ENCODE measurements around the gene DOP1A. TPM values are rescaled to one million over a fixed set of nuclear protein-coding genes. Genes with fewer than 3 reads are reported as not detected.

Gene DOP1A
- total and polyA plus RNA-seq, 2 of the 4 experiments (the other 2 are of a cell fraction) = 6.0 to 32.4 TPM

GRCh38 chr6:83160167-83160566 lies 92.7 kb downstream of the DOP1A start:
- H3K9me3 ChIP-seq (ENCODE audit: control insufficient read depth, insufficient read depth, low read length) = no peaks in the 10 kb centered on the region
- no peak overlapping the region for H3K18ac ChIP-seq (ENCODE audit: low read depth, low read length)
- H3K4me1 ChIP-seq (ENCODE audit: control insufficient read depth, insufficient read depth, low read length) = no peaks in the 10 kb centered on the region
- H3K9ac ChIP-seq (ENCODE audit: low read depth, low read length) = no peak overlapping the region
- H3K79me1 ChIP-seq (ENCODE audit: low read depth in 1 of 2, low read length in 2 of 2) = no peaks in the 10 kb centered on the region
- no peak overlapping the region for H3K14ac ChIP-seq (replicated peaks; ENCODE audit: low read depth, low read length)
- no peak overlapping the region for H2AK5ac ChIP-seq (ENCODE audit: low read depth, low read length)
- POLR2A ChIA-PET (ENCODE audit: unreplicated experiment) = no interaction called here
- H3K27ac ChIP-seq (ENCODE audit: insufficient read depth, low read length) = no peak overlapping the region
- no peak overlapping the region for H4K8ac ChIP-seq (ENCODE audit: low read depth in 2 of 2, low read length in 2 of 2)
- no peak overlapping the region for H2BK15ac ChIP-seq (ENCODE audit: low read depth, low read length)
- DNase-seq (no peak), ATAC-seq (ENCODE audit: low read depth) (no peak)
- no peak overlapping the region for H4K91ac ChIP-seq (ENCODE audit: insufficient read depth, low read depth, low read length)
- no peak overlapping the region for H3K56ac ChIP-seq (ENCODE audit: extremely low read depth, insufficient read depth, low read length)
- H2BK120ac ChIP-seq (ENCODE audit: low read depth, low read length) = no peak overlapping the region
- no peaks in the 10 kb centered on the region for H4K20me1 ChIP-seq (ENCODE audit: insufficient read depth, low read length)
- peaks cover 13% of the 10 kb centered on the region for H3K36me3 ChIP-seq (ENCODE audit: control insufficient read depth, insufficient read depth, low read length)
- no TSS peak for BruUV-seq (replicated peaks)
- WGBS, 2 experiments (ENCODE audit: extremely low coverage in 2 of 2, insufficient read length in 1 of 2) = 83% methylated on average over 1 of the region's 1 CpG; no CpG with 5 or more reads in 1 of the 2 experiments
- no peaks in the 10 kb centered on the region for H3K27me3 ChIP-seq (ENCODE audit: control insufficient read depth, insufficient read depth, low read length)
- no peak overlapping the region for H3K4ac ChIP-seq (ENCODE audit: low read depth, low read length)
- H4K5ac ChIP-seq (ENCODE audit: low read depth, low read length) = no peak overlapping the region
- 0 out of 2 replicates have a peak, but pooled peaks cover 3% of the 10 kb centered on the region for H3K9me1 ChIP-seq (ENCODE audit: insufficient read depth, low read length)
- H3K23ac ChIP-seq (ENCODE audit: low read depth, low read length) = no peak overlapping the region
- H2BK20ac ChIP-seq (ENCODE audit: low read depth, low read length) = no peak overlapping the region
- no peak overlapping the region for H2AK9ac ChIP-seq (replicated peaks; ENCODE audit: low read depth, low read length, poor library complexity)
- CTCF ChIA-PET = no interaction called here
- dilution Hi-C loops (cut with HindIII; ENCODE audit: low sequenced_read_pairs, unreplicated experiment) = no loop called here
- no peak overlapping the region for H3K4me2 ChIP-seq (ENCODE audit: low read depth, low read length)
- no peak for TF ChIP-seq NFE2L2 (IDR thresholded peaks at IDR 0.05; ENCODE audit: low read depth, low read length)
- no peak for TF ChIP-seq MXI1 (IDR thresholded peaks at IDR 0.05; ENCODE audit: borderline replicate concordance, low read depth, low read length)
- TF ChIP-seq SMC3 (IDR thresholded peaks at IDR 0.05; ENCODE audit: low read depth, low read length) = no peak
- no peak for TF ChIP-seq FOS (IDR thresholded peaks at IDR 0.05; ENCODE audit: low read depth, low read length)
- TF ChIP-seq CEBPB (IDR thresholded peaks at IDR 0.05; ENCODE audit: low read depth, low read length) = no peak
- TF ChIP-seq RCOR1 (IDR thresholded peaks at IDR 0.05; ENCODE audit: insufficient replicate concordance, low read length) = no peak
- no peak for TF ChIP-seq RAD21 (IDR thresholded peaks at IDR 0.05; ENCODE audit: low read length)
- no peak for TF ChIP-seq USF2 (IDR thresholded peaks at IDR 0.05; ENCODE audit: low read depth, low read length)
- no peak for TF ChIP-seq ELK1 (IDR thresholded peaks at IDR 0.05; ENCODE audit: borderline replicate concordance, low read depth, low read length)
- no peak for TF ChIP-seq CHD1 (IDR thresholded peaks at IDR 0.05; ENCODE audit: low read depth, low read length)
- TF ChIP-seq POLR2A (IDR thresholded peaks at IDR 0.05; ENCODE audit: low read depth, low read length) = no peak
- no peak for TF ChIP-seq RFX5 (IDR thresholded peaks at IDR 0.05; ENCODE audit: low read depth, low read length)
- TF ChIP-seq MAZ (IDR thresholded peaks at IDR 0.05; ENCODE audit: borderline replicate concordance, low read depth, low read length) = no peak
- TF ChIP-seq MAFK (IDR thresholded peaks at IDR 0.05; ENCODE audit: low read depth, low read length) = no peak
- TF ChIP-seq CTCF (conservative IDR thresholded peaks at IDR 0.05; ENCODE audit: low read depth, low read length) = no peak
- TF ChIP-seq BHLHE40 (IDR thresholded peaks at IDR 0.05; ENCODE audit: low read depth, low read length) = no peak
- no peak overlapping the region for H3K4me3 ChIP-seq (ENCODE audit: insufficient read depth, low read depth, low read length)
- intact Hi-C loops (cut with micrococcal nuclease) = loop anchor here (5.0 kb wide), 1 partner anchor 928 kb away; no protein-coding TSS in a partner anchor
- H2BK5ac ChIP-seq (ENCODE audit: low read depth, low read length, poor library complexity, severe bottlenecking) = no peak overlapping the region
- in situ Hi-C loops (cut with MboI; ENCODE audit: low sequenced_read_pairs) = no loop called here
- H2AFZ ChIP-seq (replicated peaks; ENCODE audit: low read length, poor library complexity) = no peak overlapping the region

Data from IMR-90 (cell line).